Neutrophil (primary cell): Measurements from ENCODE around the gene NRG4.

Experiments used
- H3K27ac ChIP-seq: fragments of 200-600 bp; sonication (generic); 2 replicates; pipeline ENCODE4 v1.5.1; 2016; ENCODE audit warnings: mild to moderate bottlenecking, moderate library complexity
- H3K27me3 ChIP-seq: fragments of 200-600 bp; sonication (generic); 2 replicates; pipeline ENCODE4 v1.6.0; 2016; ENCODE audit warnings: mild to moderate bottlenecking
- H3K36me3 ChIP-seq: fragments of 200-600 bp; sonication (generic); 2 replicates; pipeline ENCODE4 v1.5.1; 2017
- H3K4me1 ChIP-seq, 2 experiments: fragments of 200-600 bp in 1 of 2; sonication (generic) in 1 of 2; 1 replicate in 1 of 2; 2 replicates in 1 of 2; pipeline versions ENCODE4 v1.5.1 to v1.6.1; 2013 to 2016; ENCODE audit warnings: low read depth in 1 of 2, low read length in 1 of 2, mild to moderate bottlenecking in 1 of 2, moderate library complexity in 1 of 2; ENCODE audit not compliant: control insufficient read depth in 1 of 2, insufficient read depth in 1 of 2
- H3K4me3 ChIP-seq, 2 experiments: fragments of 200-600 bp in 1 of 2; sonication (generic) in 1 of 2; 1 replicate in 1 of 2; 2 replicates in 1 of 2; pipeline ENCODE4 v1.5.1; 2013 to 2016; ENCODE audit warnings: low read depth in 1 of 2, low read length in 1 of 2, mild to moderate bottlenecking in 1 of 2, moderate library complexity in 1 of 2
- H3K9me3 ChIP-seq: fragments of 200-600 bp; sonication (generic); 2 replicates; pipeline ENCODE4 v1.5.1; 2016
- TF ChIP-seq, protein P1 (sequence below): fragments of 200-600 bp; sonication (generic); IDR thresholded peaks from 2 replicates; pipeline ENCODE4 v1.5.1; 2016; ENCODE audit warnings: antibody characterized with exemption

NRG4 gene

GRCh38 chr15:75945953-75946352, 66.3 kb downstream of the NRG4 start:
- TF ChIP-seq, protein P1, sequence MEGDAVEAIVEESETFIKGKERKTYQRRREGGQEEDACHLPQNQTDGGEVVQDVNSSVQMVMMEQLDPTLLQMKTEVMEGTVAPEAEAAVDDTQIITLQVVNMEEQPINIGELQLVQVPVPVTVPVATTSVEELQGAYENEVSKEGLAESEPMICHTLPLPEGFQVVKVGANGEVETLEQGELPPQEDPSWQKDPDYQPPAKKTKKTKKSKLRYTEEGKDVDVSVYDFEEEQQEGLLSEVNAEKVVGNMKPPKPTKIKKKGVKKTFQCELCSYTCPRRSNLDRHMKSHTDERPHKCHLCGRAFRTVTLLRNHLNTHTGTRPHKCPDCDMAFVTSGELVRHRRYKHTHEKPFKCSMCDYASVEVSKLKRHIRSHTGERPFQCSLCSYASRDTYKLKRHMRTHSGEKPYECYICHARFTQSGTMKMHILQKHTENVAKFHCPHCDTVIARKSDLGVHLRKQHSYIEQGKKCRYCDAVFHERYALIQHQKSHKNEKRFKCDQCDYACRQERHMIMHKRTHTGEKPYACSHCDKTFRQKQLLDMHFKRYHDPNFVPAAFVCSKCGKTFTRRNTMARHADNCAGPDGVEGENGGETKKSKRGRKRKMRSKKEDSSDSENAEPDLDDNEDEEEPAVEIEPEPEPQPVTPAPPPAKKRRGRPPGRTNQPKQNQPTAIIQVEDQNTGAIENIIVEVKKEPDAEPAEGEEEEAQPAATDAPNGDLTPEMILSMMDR, result no peak
- Histone ChIP-seq H3K36me3 (no peaks in the 10 kb centered on the region), H3K4me3 (no peak overlapping the region)

GRCh38 chr15:75943713-75944215, 68.5 kb downstream of the NRG4 start:
- Histone ChIP-seq H3K36me3 (no peaks in the 10 kb centered on the region), H3K27me3 (no peaks in the 10 kb centered on the region), H3K27ac (no peak overlapping the region), H3K4me3 (no peak overlapping the region), H3K9me3 (no peaks in the 10 kb centered on the region), H3K4me1 (no peaks in the 10 kb centered on the region)
- TF ChIP-seq, protein P1, result no peak

More at GRCh38 chr15:75945953-75946352, 66.3 kb downstream of the NRG4 start:
- H3K27ac ChIP-seq, result no peak overlapping the region
- H3K4me1 ChIP-seq, result no peaks in the 10 kb centered on the region
- no peaks in the 10 kb centered on the region for H3K9me3 ChIP-seq
- H3K27me3 ChIP-seq, result no peaks in the 10 kb centered on the region

- H3K36me3 ChIP-seq, result no peaks in the 10 kb centered on the region
- TF ChIP-seq, protein P1, result no peak
- H3K27ac ChIP-seq, result no peak overlapping the region
- H3K4me3 ChIP-seq, result no peak overlapping the region
- no peaks in the 10 kb centered on the region for H3K4me1 ChIP-seq
- H3K27me3 ChIP-seq, result no peaks in the 10 kb centered on the region
- H3K9me3 ChIP-seq, result no peaks in the 10 kb centered on the region
These were observed 69.0 kb downstream of the NRG4 start for GRCh38 chr15:75943246-75943645.

DNA sequence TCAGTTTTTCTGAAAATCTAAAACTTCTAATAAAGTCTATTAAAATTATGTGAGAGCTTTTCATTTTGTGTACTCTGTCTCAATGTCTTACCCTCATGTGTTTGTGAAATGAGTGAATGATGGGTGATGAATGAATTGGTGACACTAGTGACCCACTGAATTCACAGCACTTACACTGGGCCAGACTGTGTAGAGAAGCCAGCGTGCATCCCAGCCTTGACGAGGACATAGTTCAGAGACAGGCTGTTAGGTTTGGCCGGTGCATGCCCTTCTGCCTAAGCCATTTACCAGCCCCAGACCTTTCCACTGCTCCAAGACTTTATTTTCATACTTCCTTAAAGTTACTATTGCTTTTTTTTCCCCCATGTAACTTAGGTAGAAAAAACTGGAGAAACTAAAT, 69.8 kb downstream of the NRG4 start:
- H3K4me3 ChIP-seq, result no peak overlapping the region
- H3K4me1 ChIP-seq, result no peaks in the 10 kb centered on the region
- no peaks in the 10 kb centered on the region for H3K27me3 ChIP-seq
- no peak overlapping the region for H3K27ac ChIP-seq
- H3K9me3 ChIP-seq, result no peaks in the 10 kb centered on the region
- peaks cover 5% of the 10 kb centered on the region for H3K36me3 ChIP-seq
- TF ChIP-seq, protein P1, result no peak

GRCh38 chr15:75930866-75931265, 81.4 kb downstream of the NRG4 start:
- Histone ChIP-seq H3K4me1 (peaks cover under 1 to 2% of the 10 kb centered on the region in 2 experiments), H3K4me3 (no peak overlapping the region), H3K9me3 (no peaks in the 10 kb centered on the region), H3K27me3 (no peaks in the 10 kb centered on the region), H3K36me3 (peaks cover 60% of the 10 kb centered on the region), H3K27ac (no peak overlapping the region)
- TF ChIP-seq, protein P1, result no peak
